HL-60 (cell line): ENCODE measurements around the gene RHCG.

Experiments
- DNase-seq, 2 experiments: peaks; one replicate each; pipeline ENCODE4 v3.0.0-alpha.2; 2010 to 2020; ENCODE audit warnings: low read depth in 1 of 2, low spot score in 1 of 2
- H3K27ac ChIP-seq: fragments of 250-450 bp; sonication (Bioruptor Pico); replicated peaks from 2 replicates; pipeline ENCODE4 v1.5.1; 2020; ENCODE audit warnings: mild to moderate bottlenecking, moderate library complexity
- H3K27me3 ChIP-seq: fragments of 250-450 bp; sonication (Bioruptor Pico); 2 replicates; pipeline ENCODE4 v1.5.1; 2021; ENCODE audit warnings: mild to moderate bottlenecking, moderate library complexity; ENCODE audit not compliant: insufficient read depth, poor library complexity, severe bottlenecking
- H3K4me3 ChIP-seq: replicated peaks from 2 replicates; pipeline ENCODE4 v1.5.1; 2011; ENCODE audit warnings: mild to moderate bottlenecking, control low read depth, low read length; ENCODE audit not compliant: insufficient read depth
- GABPA ChIP-seq: IDR thresholded peaks from 2 replicates; pipeline ENCODE4 v1.6.1; 2012; ENCODE audit warnings: low read depth
- POLR2AphosphoS5 ChIP-seq: IDR thresholded peaks from 2 replicates; pipeline ENCODE4 v1.6.1; 2012; ENCODE audit warnings: low read depth
- SPI1 ChIP-seq: IDR thresholded peaks from 2 replicates; pipeline ENCODE4 v1.6.1; 2012; ENCODE audit warnings: low read depth, mild to moderate bottlenecking, borderline replicate concordance
- TF ChIP-seq, protein P1 (sequence below): IDR thresholded peaks from 2 replicates; pipeline ENCODE4 v1.6.1; 2012; ENCODE audit warnings: low read depth; ENCODE audit not compliant: insufficient replicate concordance
- TF ChIP-seq, protein P2 (sequence below): IDR thresholded peaks from one replicate; pipeline ENCODE4 v1.5.1; 2011; ENCODE audit warnings: low read length, control low read depth, inconsistent platforms; ENCODE audit not compliant: insufficient read depth

The RHCG gene

DNA sequence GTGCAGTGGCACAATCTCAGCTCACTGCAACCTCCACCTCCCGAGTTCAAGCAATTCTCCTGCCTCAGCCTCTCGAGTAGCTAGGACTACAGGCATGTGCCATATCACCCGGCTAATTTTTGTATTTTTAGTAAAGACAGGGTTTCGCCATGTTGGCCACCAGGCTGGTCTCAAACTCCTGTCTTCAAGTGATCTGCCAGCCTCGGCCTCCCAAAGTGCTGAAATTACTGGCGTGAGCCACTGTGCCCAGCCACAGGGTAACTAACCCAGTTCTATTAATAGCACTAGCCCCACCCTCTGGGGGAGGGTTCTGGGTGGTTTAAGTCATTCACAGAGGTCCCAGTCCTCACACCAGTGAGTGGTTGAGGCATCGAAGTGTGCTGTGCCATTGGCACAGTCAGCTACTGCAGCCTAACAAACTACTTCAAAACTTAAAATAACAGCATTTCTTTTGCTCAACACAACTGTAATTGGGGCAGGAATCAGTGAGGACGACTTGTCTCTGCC, 44.0 kb downstream of the RHCG start:
- DNase-seq = no peak
- H3K27me3 ChIP-seq = peaks cover 14% of the 10 kb centered on the region
- no peak overlapping the region for H3K27ac ChIP-seq
- no peak for TF ChIP-seq SPI1
- TF ChIP-seq, protein P1, sequence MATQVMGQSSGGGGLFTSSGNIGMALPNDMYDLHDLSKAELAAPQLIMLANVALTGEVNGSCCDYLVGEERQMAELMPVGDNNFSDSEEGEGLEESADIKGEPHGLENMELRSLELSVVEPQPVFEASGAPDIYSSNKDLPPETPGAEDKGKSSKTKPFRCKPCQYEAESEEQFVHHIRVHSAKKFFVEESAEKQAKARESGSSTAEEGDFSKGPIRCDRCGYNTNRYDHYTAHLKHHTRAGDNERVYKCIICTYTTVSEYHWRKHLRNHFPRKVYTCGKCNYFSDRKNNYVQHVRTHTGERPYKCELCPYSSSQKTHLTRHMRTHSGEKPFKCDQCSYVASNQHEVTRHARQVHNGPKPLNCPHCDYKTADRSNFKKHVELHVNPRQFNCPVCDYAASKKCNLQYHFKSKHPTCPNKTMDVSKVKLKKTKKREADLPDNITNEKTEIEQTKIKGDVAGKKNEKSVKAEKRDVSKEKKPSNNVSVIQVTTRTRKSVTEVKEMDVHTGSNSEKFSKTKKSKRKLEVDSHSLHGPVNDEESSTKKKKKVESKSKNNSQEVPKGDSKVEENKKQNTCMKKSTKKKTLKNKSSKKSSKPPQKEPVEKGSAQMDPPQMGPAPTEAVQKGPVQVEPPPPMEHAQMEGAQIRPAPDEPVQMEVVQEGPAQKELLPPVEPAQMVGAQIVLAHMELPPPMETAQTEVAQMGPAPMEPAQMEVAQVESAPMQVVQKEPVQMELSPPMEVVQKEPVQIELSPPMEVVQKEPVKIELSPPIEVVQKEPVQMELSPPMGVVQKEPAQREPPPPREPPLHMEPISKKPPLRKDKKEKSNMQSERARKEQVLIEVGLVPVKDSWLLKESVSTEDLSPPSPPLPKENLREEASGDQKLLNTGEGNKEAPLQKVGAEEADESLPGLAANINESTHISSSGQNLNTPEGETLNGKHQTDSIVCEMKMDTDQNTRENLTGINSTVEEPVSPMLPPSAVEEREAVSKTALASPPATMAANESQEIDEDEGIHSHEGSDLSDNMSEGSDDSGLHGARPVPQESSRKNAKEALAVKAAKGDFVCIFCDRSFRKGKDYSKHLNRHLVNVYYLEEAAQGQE = no peak
- TF ChIP-seq GABPA = no peak
- TF ChIP-seq, protein P2, sequence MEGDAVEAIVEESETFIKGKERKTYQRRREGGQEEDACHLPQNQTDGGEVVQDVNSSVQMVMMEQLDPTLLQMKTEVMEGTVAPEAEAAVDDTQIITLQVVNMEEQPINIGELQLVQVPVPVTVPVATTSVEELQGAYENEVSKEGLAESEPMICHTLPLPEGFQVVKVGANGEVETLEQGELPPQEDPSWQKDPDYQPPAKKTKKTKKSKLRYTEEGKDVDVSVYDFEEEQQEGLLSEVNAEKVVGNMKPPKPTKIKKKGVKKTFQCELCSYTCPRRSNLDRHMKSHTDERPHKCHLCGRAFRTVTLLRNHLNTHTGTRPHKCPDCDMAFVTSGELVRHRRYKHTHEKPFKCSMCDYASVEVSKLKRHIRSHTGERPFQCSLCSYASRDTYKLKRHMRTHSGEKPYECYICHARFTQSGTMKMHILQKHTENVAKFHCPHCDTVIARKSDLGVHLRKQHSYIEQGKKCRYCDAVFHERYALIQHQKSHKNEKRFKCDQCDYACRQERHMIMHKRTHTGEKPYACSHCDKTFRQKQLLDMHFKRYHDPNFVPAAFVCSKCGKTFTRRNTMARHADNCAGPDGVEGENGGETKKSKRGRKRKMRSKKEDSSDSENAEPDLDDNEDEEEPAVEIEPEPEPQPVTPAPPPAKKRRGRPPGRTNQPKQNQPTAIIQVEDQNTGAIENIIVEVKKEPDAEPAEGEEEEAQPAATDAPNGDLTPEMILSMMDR = no peak
- TF ChIP-seq POLR2AphosphoS5 = no peak
- no peak overlapping the region for H3K4me3 ChIP-seq

DNA sequence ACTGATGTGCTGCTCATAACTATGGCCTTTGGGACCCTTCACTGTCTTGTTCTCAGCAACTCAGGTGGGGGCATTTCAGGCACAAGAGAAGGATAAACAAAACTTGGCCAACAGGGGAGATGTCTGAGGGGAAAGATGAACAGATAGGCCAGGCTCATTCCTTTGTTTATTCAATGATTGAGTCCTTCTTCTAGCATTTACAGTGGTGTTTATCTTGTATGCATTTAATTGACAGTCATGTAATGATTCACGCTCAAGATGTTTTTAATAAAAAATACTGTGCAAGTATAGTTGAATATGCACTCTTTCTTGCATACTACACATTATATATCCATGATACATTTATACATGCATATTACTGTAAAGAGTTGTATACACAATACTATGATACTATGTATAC, 44.5 kb downstream of the RHCG start:
- Histone ChIP-seq H3K27me3 (peaks cover 14% of the 10 kb centered on the region), H3K4me3 (no peak overlapping the region), H3K27ac (no peak overlapping the region)
- TF ChIP-seq GABPA (no peak), POLR2AphosphoS5 (no peak), SPI1 (no peak)
- TF ChIP-seq, protein P2 = no peak
- TF ChIP-seq, protein P1 = no peak
- DNase-seq = no peak

DNA sequence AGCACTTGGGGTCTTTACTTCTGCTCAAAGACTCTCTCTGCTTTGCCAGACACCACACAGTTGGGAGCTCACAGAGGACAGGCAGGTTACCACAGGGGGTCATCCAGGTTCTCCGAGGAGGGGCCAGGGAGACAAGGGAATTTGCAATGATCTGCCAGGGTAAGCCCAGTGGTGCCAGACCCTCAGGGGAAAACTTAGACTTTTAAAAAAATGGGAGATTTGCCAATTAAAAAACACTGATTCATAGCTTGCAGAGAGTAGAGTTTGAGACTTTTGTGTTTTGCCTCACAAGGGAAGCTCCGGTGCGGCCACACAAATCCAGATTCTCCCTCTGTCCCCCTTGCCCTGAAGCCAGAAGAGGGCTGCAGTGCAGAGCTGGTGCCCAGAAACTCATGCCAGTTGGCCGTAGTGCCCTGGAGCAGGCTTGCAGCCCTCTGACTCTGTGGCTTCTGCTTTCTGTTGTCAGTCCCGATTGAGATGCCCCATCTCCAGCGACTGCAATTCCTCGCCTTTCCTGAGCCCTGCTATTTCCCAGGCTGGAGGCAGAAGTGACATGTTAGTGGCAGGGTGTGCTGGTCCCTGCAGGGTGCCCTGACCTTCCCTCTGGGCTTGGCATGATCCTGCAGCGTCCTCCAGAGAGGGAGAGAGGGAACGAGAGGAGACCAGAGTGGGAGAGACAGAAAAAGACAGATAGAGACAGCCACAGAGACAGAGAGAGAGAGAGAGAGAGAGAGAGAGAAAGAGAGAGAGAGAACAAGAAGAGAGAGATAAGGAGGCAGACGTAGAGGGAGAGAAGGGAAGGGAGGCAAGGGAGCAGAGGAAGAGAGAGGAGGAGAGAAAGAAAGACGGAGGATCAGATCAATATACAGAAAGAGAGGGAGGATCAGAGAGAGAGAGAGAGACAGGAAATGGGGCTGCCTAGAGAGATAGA, 46.0 kb downstream of the RHCG start:
- no peak for DNase-seq
- Histone ChIP-seq H3K27me3 (peaks cover 17% of the 10 kb centered on the region), H3K4me3 (no peak overlapping the region), H3K27ac (no peak overlapping the region)
- TF ChIP-seq POLR2AphosphoS5 (no peak), SPI1 (no peak), GABPA (no peak)
- TF ChIP-seq, protein P1 = no peak
- TF ChIP-seq, protein P2 = no peak
